SH-SY5Y (cell line): ENCODE results near the gene IL15RA.

Experiments used
- GATA2 ChIP-seq: IDR thresholded peaks from 2 replicates; pipeline ENCODE4 v1.6.1; 2011; ENCODE audit warnings: mild to moderate bottlenecking, low read depth, low read length
- GATA3 ChIP-seq: IDR thresholded peaks from 2 replicates; pipeline ENCODE4 v1.6.1; 2011; ENCODE audit warnings: low read depth, mild to moderate bottlenecking, low read length, moderate library complexity

GRCh38 chr10:6022660-6023059, 45.3 kb upstream of the IL15RA start:
- no peak for TF ChIP-seq GATA3
- no peak for TF ChIP-seq GATA2
